HCT116 (cell line): ENCODE measurements around the gene NEMP1. TPM values are rescaled to one million over a fixed set of nuclear protein-coding genes. Genes with fewer than 3 reads are reported as not detected.

ENCODE experiments used
- ATAC-seq: fragments of 200-7000 bp; cut with Tn5 transposase; 2 replicates; pipeline ENCODE4 v1.9.1; 2020; ENCODE audit warnings: mild to moderate bottlenecking, moderate library complexity
- BruUV-seq: library from RNA; stranded (reverse); fragments of 400-500 nt; replicated peaks from 2 replicates; lab custom pipeline; 2021; lab: Mats Ljungman, UMichigan
- CTCF ChIA-PET: fragments of 300-600 bp; sonication (Branson Sonifier 250); formaldehyde crosslinking; loops from one replicate; lab custom pipeline; 2021; ENCODE audit warnings: antibody characterized with exemption; lab: Charles Lee
- POLR2A ChIA-PET: fragments of 300-600, 350-600 bp; sonication (Branson Sonifier 250); formaldehyde crosslinking; loops from one replicate; lab custom pipeline; 2021; ENCODE audit warnings: antibody characterized with exemption; lab: Charles Lee
- RAD21 ChIA-PET, 2 experiments: fragments of 300-600 bp; sonication (Branson Sonifier 250); formaldehyde crosslinking; loops; one replicate each; lab custom pipeline; 2023; ENCODE audit warnings: low total read pairs in 2 of 2; ENCODE audit not compliant: uncharacterized antibody in 2 of 2, unreplicated experiment in 2 of 2, low non-redundant PET in 1 of 2; lab: Charles Lee
- DNase-seq: peaks from one replicate; pipeline ENCODE4 v3.0.0-alpha.2; 2010; ENCODE audit warnings: low read depth, low spot score
- H2AFZ ChIP-seq: fragments of 200-600 bp; shearing (Covaris generic), sonication (generic); 2 replicates; pipeline ENCODE4 v1.6.1; 2017; ENCODE audit warnings: low read depth, mixed run types, mixed read lengths, antibody characterized with exemption, low read length; ENCODE audit not compliant: poor library complexity, severe bottlenecking
- H3K27ac ChIP-seq: 2 replicates; pipeline ENCODE4 v1.5.1; 2012; ENCODE audit warnings: low read depth, low read length
- H3K27me3 ChIP-seq: fragments of 200-600 bp; sonication (generic); 2 replicates; pipeline ENCODE4 v1.6.1; 2016; ENCODE audit warnings: mixed run types, low read length, mixed read lengths; ENCODE audit not compliant: insufficient read depth
- H3K36me3 ChIP-seq, 2 experiments: fragments of 200-500 bp in 1 of 2; fragments of 200-600 bp in 1 of 2; sonication (Bioruptor generic) in 1 of 2; sonication (generic) in 1 of 2; 2 replicates each; pipeline versions ENCODE4 v1.5.1 to v1.6.1; 2014 to 2016; ENCODE audit warnings: low read length in 2 of 2, inconsistent platforms in 1 of 2, mixed read lengths in 1 of 2, mixed run types in 1 of 2; ENCODE audit not compliant: insufficient read depth in 2 of 2, control insufficient read depth in 1 of 2
- H3K4me1 ChIP-seq, 2 experiments: fragments of 200-600 bp in 1 of 2; sonication (generic) in 1 of 2; 2 replicates each; pipeline versions ENCODE4 v1.5.1 to v1.6.1; 2012 to 2017; ENCODE audit warnings: low read length in 2 of 2, inconsistent platforms in 1 of 2, mild to moderate bottlenecking in 1 of 2, mixed read lengths in 1 of 2, mixed run types in 1 of 2, moderate library complexity in 1 of 2; ENCODE audit not compliant: insufficient read depth in 2 of 2, control insufficient read depth in 1 of 2
- H3K4me2 ChIP-seq: fragments of 200-600 bp; sonication (generic); 2 replicates; pipeline ENCODE4 v1.6.1; 2017; ENCODE audit warnings: mixed run types, low read length, mixed read lengths
- H3K4me3 ChIP-seq, 2 experiments: fragments of 200-600 bp in 1 of 2; sonication (generic) in 1 of 2; replicated peaks in 1 of 2; 2 replicates each; pipeline ENCODE4 v1.5.1; 2011 to 2016; ENCODE audit warnings: low read length in 2 of 2, control low read depth in 1 of 2, low read depth in 1 of 2, mild to moderate bottlenecking in 1 of 2, mixed read lengths in 1 of 2, mixed run types in 1 of 2
- H3K79me2 ChIP-seq: fragments of 200-600 bp; sonication (generic); 2 replicates; pipeline ENCODE4 v1.6.1; 2017; ENCODE audit warnings: mild to moderate bottlenecking, mixed run types, low read length, moderate library complexity, mixed read lengths; ENCODE audit not compliant: insufficient read depth
- H3K9ac ChIP-seq: fragments of 200-600 bp; sonication (generic); 2 replicates; pipeline ENCODE4 v1.6.1; 2016; ENCODE audit warnings: low read length, mixed read lengths
- H3K9me2 ChIP-seq: fragments of 200-600 bp; sonication (generic), shearing (Covaris generic); 2 replicates; pipeline ENCODE4 v1.6.1; 2017; ENCODE audit warnings: mixed run types, mild to moderate bottlenecking, moderate library complexity; ENCODE audit not compliant: insufficient read depth
- H3K9me3 ChIP-seq, 2 experiments: fragments of 200-500 bp in 1 of 2; fragments of 200-600 bp in 1 of 2; sonication (Bioruptor generic) in 1 of 2; sonication (generic) in 1 of 2; 2 replicates each; pipeline ENCODE4 v1.6.1; 2014 to 2017; ENCODE audit warnings: low read length in 2 of 2, mixed read lengths in 2 of 2, inconsistent platforms in 1 of 2, low read depth in 1 of 2, mild to moderate bottlenecking in 1 of 2, mixed run types in 1 of 2, moderate library complexity in 1 of 2; ENCODE audit not compliant: control insufficient read depth in 1 of 2, insufficient read depth in 1 of 2
- H4K20me1 ChIP-seq: fragments of 200-600 bp; sonication (generic), shearing (Covaris generic); 2 replicates; pipeline ENCODE4 v1.6.1; 2017; ENCODE audit warnings: mixed run types, mild to moderate bottlenecking, moderate library complexity; ENCODE audit not compliant: insufficient read depth
- EGR1 ChIP-seq: IDR thresholded peaks from 2 replicates; pipeline ENCODE4 v1.6.1; 2012; ENCODE audit warnings: low read depth
- ELF1 ChIP-seq: IDR thresholded peaks from 2 replicates; pipeline ENCODE4 v1.6.1; 2012; ENCODE audit warnings: low read depth, borderline replicate concordance
- MAX ChIP-seq: IDR thresholded peaks from 2 replicates; pipeline ENCODE4 v1.6.1; 2012
- RAD21 ChIP-seq: IDR thresholded peaks from 2 replicates; pipeline ENCODE4 v1.6.1; 2012; ENCODE audit warnings: low read depth, mild to moderate bottlenecking
- SRF ChIP-seq: IDR thresholded peaks from 2 replicates; pipeline ENCODE4 v1.6.1; 2012; ENCODE audit warnings: low read depth
- ZFX ChIP-seq: fragments of 450-650 bp; IDR thresholded peaks from 2 replicates; pipeline ENCODE4 v1.6.1; 2017
- ZNF274 ChIP-seq: fragments of 200-500 bp; sonication (Bioruptor generic); IDR thresholded peaks from 2 replicates; pipeline ENCODE4 v1.6.1; 2014; ENCODE audit warnings: mild to moderate bottlenecking, low read depth, low read length, inconsistent platforms
- intact Hi-C: fragments of 100-400 bp; cut with micrococcal nuclease; formaldehyde crosslinking; loops from 2 replicates; pipeline ENCODE4 v1.10.0; 2022
- total RNA-seq: library from RNA; stranded (reverse); gene quantifications from one replicate; pipeline ENCODE4 v1.2.1, GENCODE V29; 2021; ENCODE audit not compliant: unreplicated experiment

Gene NEMP1
- total RNA-seq, 1 experiment from 2014 or later: 35.2 TPM

GRCh38 chr12:57109207-57110103 lies 30.9 kb upstream of the NEMP1 start:
- peaks cover 0 to 7% of the 10 kb centered on the region in 2 experiments; a peak in 1 of 4 replicates for H3K36me3 ChIP-seq
- no peaks in the 10 kb centered on the region for H3K9me2 ChIP-seq
- DNase-seq (no peak), ATAC-seq (no peak)
- POLR2A ChIA-PET: interaction anchor here (1.0 to 3.3 kb wide), 3 partner anchors 15 to 21 kb away, joined by 4 to 50 read pairs (median 17); partner anchors contain the start of gene NAB2
- intact Hi-C loops: loop anchor here (1.0 kb wide), 1 partner anchor 20 kb away; the partner anchor contains the start of gene NAB2
- H3K9me3 ChIP-seq: no peaks in the 10 kb centered on the region
- peaks cover 11 to 36% of the 10 kb centered on the region in 2 experiments for H3K4me1 ChIP-seq
- H2AFZ ChIP-seq: no peak overlapping the region
- peak overlapping the region; percentile 80 to 81 for H3K4me3 ChIP-seq
- H3K79me2 ChIP-seq: peaks cover 15% of the 10 kb centered on the region
- CTCF ChIA-PET: interaction anchor here (1.1 to 3.9 kb wide), 3 partner anchors 30 to 66 kb away, joined by 3 to 181 read pairs (median 14); partner anchors contain the start of gene NEMP1
- H3K27ac ChIP-seq: peak overlapping the region; percentile 91
- peak overlapping the region; percentile 96 for H3K9ac ChIP-seq
- RAD21 ChIA-PET: interaction anchor here in 1 of 2 experiments (0.6 kb wide), 1 partner anchor 28 kb away, joined by 3 read pairs; no protein-coding TSS in a partner anchor
- peak overlapping the region; percentile 92 for H3K4me2 ChIP-seq
- BruUV-seq: no TSS peak
- TF ChIP-seq ELF1 (no peak), EGR1 (no peak), MAX (no peak), ZFX (no peak), ZNF274 (no peak), RAD21 (no peak), SRF (no peak)
- no peaks in the 10 kb centered on the region for H3K27me3 ChIP-seq
- no peaks in the 10 kb centered on the region for H4K20me1 ChIP-seq
